HepG2 (cell line): ENCODE measurements around the gene NOL12. TPM values are rescaled to one million over a fixed set of nuclear protein-coding genes. Genes with fewer than 3 reads are reported as not detected.
A peak's percentile ranks its signal among the peaks of the same experiment; 100 is the strongest.

ENCODE experiments used
- ATAC-seq: fragments of 200-7000 bp; cut with Tn5 transposase; 3 replicates; pipeline ENCODE4 v1.9.1; 2020; ENCODE audit warnings: mild to moderate bottlenecking, moderate library complexity
- Bru-seq: library from RNA; stranded (reverse); fragments of 400-500 nt; gene quantifications from one replicate; lab custom pipeline; 2021; lab: Mats Ljungman, UMichigan
- BruChase-seq, 2 experiments: library from RNA; stranded (reverse); fragments of 400-500 nt; gene quantifications; one replicate each; lab custom pipeline; 2021; lab: Mats Ljungman, UMichigan
- BruUV-seq: library from RNA; stranded (reverse); fragments of 400-500 nt; replicated peaks from 2 replicates; lab custom pipeline; 2021; lab: Mats Ljungman, UMichigan
- CTCF ChIA-PET: fragments of 300-600 bp; formaldehyde crosslinking; extraction: SDS; loops from one replicate; lab custom pipeline; 2021; ENCODE audit warnings: low total read pairs, inconsistent platforms, low intra/inter-chr PET ratio; lab: Yijun Ruan, JAX
- POLR2A ChIA-PET: fragments of 350-600 bp; sonication (Branson Sonifier 250); formaldehyde crosslinking; loops from one replicate; lab custom pipeline; 2020; ENCODE audit warnings: antibody characterized with exemption, inconsistent platforms; lab: Yijun Ruan, JAX
- DNase-seq: peaks from one replicate; pipeline ENCODE4 v3.0.0-alpha.2; 2015; ENCODE audit warnings: low spot score
- FAIRE-seq: peaks from 3 replicates; lab custom pipeline; 2011; peaks lifted over from hg19 to GRCh38; lab: Jason Lieb, UNC
- H2AFZ ChIP-seq: one replicate; pipeline ENCODE4 v1.6.1; 2011; ENCODE audit warnings: low read length, inconsistent platforms
- H3K27ac ChIP-seq: fragments of 300-600 bp; 3 replicates; pipeline ENCODE4 v1.8.0; 2011; ENCODE audit warnings: mixed run types, mild to moderate bottlenecking, mixed read lengths, low read length, inconsistent platforms; ENCODE audit not compliant: insufficient read depth; ENCODE audit errors: extremely low read length
- H3K27me3 ChIP-seq, 2 experiments: fragments of 200-600 bp in 1 of 2; 2 replicates in 1 of 2; 3 replicates in 1 of 2; pipeline versions ENCODE4 v1.6.0 to v1.8.0; 2011; ENCODE audit warnings: low read length in 2 of 2, mild to moderate bottlenecking in 2 of 2, moderate library complexity in 2 of 2, inconsistent platforms in 1 of 2; ENCODE audit not compliant: insufficient read depth in 2 of 2, control insufficient read depth in 1 of 2
- H3K36me3 ChIP-seq, 2 experiments: fragments of 200-600 bp in 1 of 2; replicated peaks in 1 of 2; 2 replicates in 1 of 2; 3 replicates in 1 of 2; pipeline versions ENCODE4 v1.5.1 to v1.8.0; 2011; ENCODE audit warnings: low read length in 2 of 2, inconsistent platforms in 1 of 2; ENCODE audit not compliant: insufficient read depth in 2 of 2, control insufficient read depth in 1 of 2
- H3K4me1 ChIP-seq: 2 replicates; pipeline ENCODE4 v1.5.1; 2012; ENCODE audit warnings: low read length, inconsistent platforms; ENCODE audit not compliant: insufficient read depth
- H3K4me2 ChIP-seq: 2 replicates; pipeline ENCODE4 v1.6.0; 2011; ENCODE audit warnings: low read depth, low read length, inconsistent platforms
- H3K4me3 ChIP-seq, 3 experiments: fragments of 200-600 bp in 1 of 3; sonication (generic), shearing (Covaris generic) in 1 of 3; replicated peaks in 1 of 3; 2 replicates each; pipeline ENCODE4 v1.5.1; 2011 to 2016; ENCODE audit warnings: low read length in 3 of 3, inconsistent platforms in 2 of 3, low read depth in 2 of 3, mild to moderate bottlenecking in 2 of 3, control low read depth in 1 of 3, mixed read lengths in 1 of 3; ENCODE audit not compliant: insufficient read depth in 1 of 3
- H3K79me2 ChIP-seq: one replicate; pipeline ENCODE4 v1.6.1; 2011; ENCODE audit warnings: low read length, inconsistent platforms; ENCODE audit not compliant: insufficient read depth
- H3K9ac ChIP-seq: 2 replicates; pipeline ENCODE4 v1.6.0; 2011; ENCODE audit warnings: mild to moderate bottlenecking, low read depth, low read length, inconsistent platforms; ENCODE audit not compliant: insufficient read depth
- H3K9me3 ChIP-seq: 2 replicates; pipeline ENCODE4 v1.5.1; 2012; ENCODE audit warnings: mild to moderate bottlenecking, low read length
- H4K20me1 ChIP-seq: 2 replicates; pipeline ENCODE4 v1.6.0; 2011; ENCODE audit warnings: inconsistent platforms, mild to moderate bottlenecking, low read length, moderate library complexity; ENCODE audit not compliant: insufficient read depth
- FOXO4 ChIP-seq: sonication (generic); formaldehyde crosslinking; conservative IDR thresholded peaks from 2 replicates; pipeline ENCODE4 v1.8.1; 2023; ENCODE audit warnings: missing genetic modification reagents
- GABPB1 ChIP-seq: IDR thresholded peaks from 2 replicates; pipeline ENCODE4 v1.6.1; 2016; ENCODE audit warnings: mild to moderate bottlenecking, missing genetic modification reagents, moderate library complexity, missing compliant biosample characterization
- HOXA5 ChIP-seq: sonication (generic); formaldehyde crosslinking; IDR thresholded peaks from 2 replicates; pipeline ENCODE4 v1.4.0; 2020; ENCODE audit warnings: missing genetic modification reagents
- MAZ ChIP-seq, 2 experiments: sonication (generic) in 1 of 2; formaldehyde crosslinking in 1 of 2; IDR thresholded peaks; 2 replicates each; pipeline versions ENCODE4 v1.5.0 to v1.6.1; 2012 to 2020; ENCODE audit warnings: low read depth in 2 of 2, mild to moderate bottlenecking in 2 of 2, borderline replicate concordance in 1 of 2, improper control_type of control experiment in 1 of 2, low read length in 1 of 2, missing genetic modification reagents in 1 of 2, moderate library complexity in 1 of 2
- MTA1 ChIP-seq: sonication (generic); formaldehyde crosslinking; IDR thresholded peaks from 2 replicates; pipeline ENCODE4 v1.4.0; 2020; ENCODE audit warnings: missing genetic modification reagents, mild to moderate bottlenecking, borderline replicate concordance
- NR2C2 ChIP-seq: sonication (generic); formaldehyde crosslinking; IDR thresholded peaks from 2 replicates; pipeline ENCODE4 v1.4.0; 2020; ENCODE audit warnings: missing genetic modification reagents, mild to moderate bottlenecking, moderate library complexity, borderline replicate concordance
- PHF21A ChIP-seq: sonication (generic); formaldehyde crosslinking; IDR thresholded peaks from 2 replicates; pipeline ENCODE4 v1.5.0; 2020; ENCODE audit warnings: mild to moderate bottlenecking, missing genetic modification reagents
- TEAD2 ChIP-seq: sonication (generic); formaldehyde crosslinking; IDR thresholded peaks from 2 replicates; pipeline ENCODE4 v1.9.0; 2021; ENCODE audit warnings: missing genetic modification reagents
- TFDP2 ChIP-seq: sonication (generic); formaldehyde crosslinking; IDR thresholded peaks from 2 replicates; pipeline ENCODE4 v1.4.0; 2020; ENCODE audit warnings: missing genetic modification reagents
- ZNF264 ChIP-seq: sonication (generic); formaldehyde crosslinking; IDR thresholded peaks from 2 replicates; pipeline ENCODE4 v1.4.0; 2020; ENCODE audit warnings: missing genetic modification reagents
- ZNF446 ChIP-seq: sonication (generic); formaldehyde crosslinking; IDR thresholded peaks from 2 replicates; pipeline ENCODE4 v1.5.0; 2020; ENCODE audit warnings: mild to moderate bottlenecking, missing genetic modification reagents
- ZNF501 ChIP-seq: sonication (generic); formaldehyde crosslinking; IDR thresholded peaks from 2 replicates; pipeline ENCODE4 v1.5.1; 2020; ENCODE audit warnings: mild to moderate bottlenecking, moderate library complexity, missing genetic modification reagents
- ZSCAN20 ChIP-seq: sonication (generic); formaldehyde crosslinking; IDR thresholded peaks from 2 replicates; pipeline ENCODE4 v1.4.0; 2020; ENCODE audit warnings: missing genetic modification reagents, mild to moderate bottlenecking, borderline replicate concordance
- WGBS: methylation state at CpG from one replicate; pipeline ENCODE4 v1.1.6; 2017; ENCODE audit warnings: low lambda C conversion rate; 5-methylcytosine and 5-hydroxymethylcytosine counted together
- in situ Hi-C: cut with HindIII; loops from 2 replicates; pipeline ENCODE4 v1.10.0; 2017; ENCODE audit warnings: low pct_unique_long_range_greater_than_20kb; ENCODE audit not compliant: extremely low pct_ligation_motif_present
- intact Hi-C: fragments of 100-400 bp; cut with micrococcal nuclease; formaldehyde crosslinking; loops from one replicate; pipeline ENCODE4 v1.10.0; 2022; ENCODE audit not compliant: unreplicated experiment
- long read RNA-seq, 2 experiments: library from RNA in 1 of 2; library from polyadenylated mRNA in 1 of 2; stranded (forward) in 1 of 2; unstranded in 1 of 2; transcript quantifications; one replicate each; pipeline ENCODE4 v2.0.0, GENCODE V29; 2019 to 2022
- polyA minus RNA-seq, 3 experiments: library from RNA; depleted of rRNA, polyadenylated mRNA; stranded (reverse); fragments of >200 nt; gene quantifications; 2 replicates each; pipeline ENCODE4 v1.2.3, GENCODE V29; 2011; ENCODE audit warnings: low replicate concordance in 1 of 3
- polyA plus RNA-seq, 8 experiments: library from polyadenylated mRNA; depleted of rRNA in 3 of 8; stranded (reverse) in 7 of 8; unstranded in 1 of 8; fragments of >200 nt; fragmentation: Illumina TruSeq in 4 of 8; extraction: Trizol in 4 of 8; gene quantifications; 2 replicates each; pipeline versions ENCODE4 v1.2.1 to v1.2.3, GENCODE V29; 2011 to 2016; ENCODE audit warnings: low read depth in 4 of 8, missing spikeins in 1 of 8, mixed read lengths in 1 of 8; ENCODE audit not compliant: insufficient read depth in 1 of 8
- total RNA-seq, 5 experiments: library from RNA; depleted of rRNA; stranded (reverse); fragments of >200 nt; fragmentation: Illumina TruSeq; extraction: Trizol; gene quantifications; 2 replicates each; pipeline ENCODE4 v1.2.3, GENCODE V29; 2016; ENCODE audit warnings: low read depth in 1 of 5

The NOL12 gene
- total RNA-seq (2016; rRNA removed; fragmentation: Illumina TruSeq; extraction: Trizol) = 27.5 and 31.4 TPM in 2 replicates
- total RNA-seq (2016; cell fraction: cytosol; rRNA removed; fragmentation: Illumina TruSeq; extraction: Trizol; ENCODE audit: low read depth) = 16.8 and 19.1 TPM in 2 replicates
- 32.5 and 33.9 TPM in 2 replicates for total RNA-seq (2016; cell fraction: insoluble cytoplasmic fraction; rRNA removed; fragmentation: Illumina TruSeq; extraction: Trizol)
- total RNA-seq (2016; cell fraction: membrane; rRNA removed; fragmentation: Illumina TruSeq; extraction: Trizol) = 15.1 and 15.8 TPM in 2 replicates
- total RNA-seq (2016; cell fraction: nucleus; rRNA removed; fragmentation: Illumina TruSeq; extraction: Trizol) = 16.0 and 18.3 TPM in 2 replicates
- 11.8 and 14.3 TPM in 2 replicates for polyA plus RNA-seq (2011; rRNA removed)
- 10.6 and 13.4 TPM in 2 replicates for polyA plus RNA-seq (2011; cell fraction: cytosol; rRNA removed)
- polyA plus RNA-seq (2011; cell fraction: nucleus; rRNA removed) = 22.9 and 24.1 TPM in 2 replicates
- polyA plus RNA-seq (2012) = 7.3 and 8.5 TPM in 2 replicates
- 11.0 and 12.6 TPM in 2 replicates for polyA plus RNA-seq (2016; cell fraction: cytosol; fragmentation: Illumina TruSeq; extraction: Trizol; ENCODE audit: low read depth)
- polyA plus RNA-seq (2016; cell fraction: insoluble cytoplasmic fraction; fragmentation: Illumina TruSeq; extraction: Trizol; ENCODE audit: low read depth) = 33.1 and 34.7 TPM in 2 replicates
- polyA plus RNA-seq (2016; cell fraction: membrane; fragmentation: Illumina TruSeq; extraction: Trizol; ENCODE audit: low read depth) = 11.4 and 13.2 TPM in 2 replicates
- polyA plus RNA-seq (2016; cell fraction: nucleus; fragmentation: Illumina TruSeq; extraction: Trizol; ENCODE audit: insufficient read depth, low read depth) = 32.5 and 32.7 TPM in 2 replicates
- 17.5 and 18.0 TPM in 2 replicates for polyA minus RNA-seq (2011; rRNA and poly(A)+ RNA removed; ENCODE audit: low replicate concordance)
- polyA minus RNA-seq (2011; cell fraction: cytosol; rRNA and poly(A)+ RNA removed) = 6.7 and 8.4 TPM in 2 replicates
- 18.2 and 19.4 TPM in 2 replicates for polyA minus RNA-seq (2011; cell fraction: nucleus; rRNA and poly(A)+ RNA removed)
- Bru-seq, nascent RNA = percentile 68 among the genes with signal in this experiment
- percentile 70 among the genes with signal in this experiment for BruChase-seq, experiment 1, labeled RNA remaining after a 6-hour chase
- BruChase-seq, experiment 2, labeled RNA remaining after a 2-hour chase = percentile 72 among the genes with signal in this experiment
- long read RNA-seq, experiment 1, transcript NOL12-202 (7 exons, 945 nt) = major isoform, 27 of 33 reads
- long read RNA-seq, experiment 1, partial matches to known transcripts = 2 of 33 reads
- long read RNA-seq, experiment 1, other reads (novel, unspliced or antisense) = 2 of 33 reads
- long read RNA-seq, experiment 2, transcript NOL12-202 (7 exons, 945 nt) = major isoform, 15 of 27 reads
- long read RNA-seq, experiment 2, partial matches to known transcripts = 6 of 27 reads
- long read RNA-seq, experiment 2, other reads (novel, unspliced or antisense) = 6 of 27 reads

GRCh38 chr22:37686002-37686982, at the start of gene NOL12:
NOL12 (plus strand) TSS chr22:37686343; CDS start chr22:37686393, 50 bp downstream.
- peak within 1 kb of the TSS; percentile 91 for H3K9ac ChIP-seq
- no peaks in the 10 kb centered on the region for H3K27me3 ChIP-seq
- BruUV-seq = TSS peak; percentile 83
- peak within 1 kb of the TSS; percentile 82 for H3K27ac ChIP-seq
- 4% methylated on average over 42 of the region's 62 CpGs for WGBS
- DNase-seq = peak; percentile 78
- ChIA-PET CTCF (no interaction called here), POLR2A (interaction anchor here (0.9 to 3.5 kb wide), 14 partner anchors 10 to 121 kb away, joined by 3 to 58 read pairs (median 9); partner anchors contain the start of genes GCAT, GGA1, LGALS1 and PDXP)
- H4K20me1 ChIP-seq = no peaks in the 10 kb centered on the region
- peak within 1 kb of the TSS; percentile 84 for H3K4me2 ChIP-seq
- in situ Hi-C loops = no loop called here
- H3K79me2 ChIP-seq = peaks cover 12% of the 10 kb centered on the region
- peak within 1 kb of the TSS; percentile 85 to 96 (median 93) for H3K4me3 ChIP-seq
- FAIRE-seq = peak; percentile 74
- peak; percentile 79 for ATAC-seq
- peaks cover 41% of the 10 kb centered on the region for H3K4me1 ChIP-seq
- peaks cover 8 to 23% of the 10 kb centered on the region in 2 experiments; a peak in 4 of 5 replicates for H3K36me3 ChIP-seq
- H2AFZ ChIP-seq = peak within 1 kb of the TSS; percentile 83
- H3K9me3 ChIP-seq = no peaks in the 10 kb centered on the region
- intact Hi-C loops = no loop called here
- peak; percentile 75 for TF ChIP-seq HOXA5 (CRISPR knock-in tag)
- 0 out of 2 replicates have a peak, but pooled peaks have one; percentile 70 for TF ChIP-seq MAZ (IDR thresholded peaks at IDR 0.05; ENCODE audit: borderline replicate concordance, low read depth, low read length)
- TF ChIP-seq MAZ (CRISPR knock-in tag; IDR thresholded peaks at IDR 0.05; ENCODE audit: low read depth) = peak; percentile 91
- peak; percentile 70; the same call in 1 of the 2 replicates for TF ChIP-seq ZNF264 (CRISPR knock-in tag)
- TF ChIP-seq GABPB1 (CRISPR knock-in tag) = peak; percentile 98
- no peak for TF ChIP-seq PHF21A
- TF ChIP-seq TEAD2 (CRISPR knock-in tag) = no peak
- no peak for TF ChIP-seq MTA1 (CRISPR knock-in tag)
- peak; percentile 77; the same call in 1 of the 2 replicates for TF ChIP-seq ZSCAN20 (CRISPR knock-in tag)
- peak; percentile 60; the same call in 1 of the 2 replicates for TF ChIP-seq NR2C2 (CRISPR knock-in tag)
- peak; percentile 11; the same call in 1 of the 2 replicates for TF ChIP-seq ZNF501 (CRISPR knock-in tag)
- 0 out of 2 replicates have a peak, but pooled peaks have one; percentile 57 for TF ChIP-seq ZNF446 (CRISPR knock-in tag)
- TF ChIP-seq TFDP2 (CRISPR knock-in tag) = peak; percentile 73
- 0 out of 2 replicates have a peak, but pooled peaks have one; percentile 91 for TF ChIP-seq FOXO4 (CRISPR knock-in tag)
